ENCODE results near the gene IVNS1ABP.

DNA sequence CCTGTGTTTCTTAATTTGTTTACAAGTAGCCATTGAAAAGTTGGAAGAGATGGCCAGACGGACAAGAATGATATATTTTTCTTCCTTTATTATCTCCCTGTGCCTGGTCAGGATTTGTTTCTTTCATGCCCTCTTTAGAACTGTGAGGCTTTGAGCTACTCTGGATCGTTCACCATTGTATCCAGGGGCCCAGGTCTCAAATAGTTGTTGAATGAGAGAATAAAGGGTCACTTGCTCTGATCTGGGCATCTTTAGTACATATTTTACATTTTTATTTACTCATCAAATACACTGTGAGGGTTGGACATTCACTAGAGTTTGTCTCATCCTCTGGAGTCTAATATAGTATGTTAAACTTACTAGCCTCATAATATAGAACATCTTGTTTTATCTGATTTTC, 48.7 kb downstream of the IVNS1ABP start:
- TF ChIP-seq, protein P1, sequence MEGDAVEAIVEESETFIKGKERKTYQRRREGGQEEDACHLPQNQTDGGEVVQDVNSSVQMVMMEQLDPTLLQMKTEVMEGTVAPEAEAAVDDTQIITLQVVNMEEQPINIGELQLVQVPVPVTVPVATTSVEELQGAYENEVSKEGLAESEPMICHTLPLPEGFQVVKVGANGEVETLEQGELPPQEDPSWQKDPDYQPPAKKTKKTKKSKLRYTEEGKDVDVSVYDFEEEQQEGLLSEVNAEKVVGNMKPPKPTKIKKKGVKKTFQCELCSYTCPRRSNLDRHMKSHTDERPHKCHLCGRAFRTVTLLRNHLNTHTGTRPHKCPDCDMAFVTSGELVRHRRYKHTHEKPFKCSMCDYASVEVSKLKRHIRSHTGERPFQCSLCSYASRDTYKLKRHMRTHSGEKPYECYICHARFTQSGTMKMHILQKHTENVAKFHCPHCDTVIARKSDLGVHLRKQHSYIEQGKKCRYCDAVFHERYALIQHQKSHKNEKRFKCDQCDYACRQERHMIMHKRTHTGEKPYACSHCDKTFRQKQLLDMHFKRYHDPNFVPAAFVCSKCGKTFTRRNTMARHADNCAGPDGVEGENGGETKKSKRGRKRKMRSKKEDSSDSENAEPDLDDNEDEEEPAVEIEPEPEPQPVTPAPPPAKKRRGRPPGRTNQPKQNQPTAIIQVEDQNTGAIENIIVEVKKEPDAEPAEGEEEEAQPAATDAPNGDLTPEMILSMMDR (IDR thresholded peaks at IDR 0.05): no peak
- no peak for TF ChIP-seq POLR2A (IDR thresholded peaks at IDR 0.05)
- no peak for TF ChIP-seq POLR2AphosphoS5 (IDR thresholded peaks at IDR 0.05)

Data from gastroesophageal sphincter (tissue), 3 donors.